Measurements from ENCODE around the gene INSM2. TPM values are rescaled to one million over a fixed set of nuclear protein-coding genes. Genes with fewer than 3 reads are reported as not detected.

INSM2 gene
- not detected for total RNA-seq

GRCh38 chr14:35533357-35534207 is at the start of gene INSM2:
Gene INSM2 (plus strand): TSS chr14:35534164. CDS start chr14:35534253, 89 bp downstream.

Other genes starting within 250 kb of the INSM2 start
- gene PSMA6, start 241.8 kb upstream of the INSM2 start, total RNA-seq: 146 TPM
- 32.9 TPM for gene NFKBIA, start 129.4 kb upstream of the INSM2 start, total RNA-seq

All from parietal lobe (tissue), 1 donor.